HepG2 (cell line): ENCODE data around the gene SYNGR4. TPM values are rescaled to one million over a fixed set of nuclear protein-coding genes. Genes with fewer than 3 reads are reported as not detected.

Experiments
- ATF5 ChIP-seq: sonication (generic); formaldehyde crosslinking; IDR thresholded peaks from 2 replicates; pipeline ENCODE4 v1.4.0; 2020; ENCODE audit warnings: mild to moderate bottlenecking, low read depth, missing genetic modification reagents
- FOXK1 ChIP-seq: sonication (generic); formaldehyde crosslinking; IDR thresholded peaks from 2 replicates; pipeline ENCODE4 v1.4.0; 2020; ENCODE audit warnings: low read depth, missing genetic modification reagents, borderline replicate concordance
- FOXO1 ChIP-seq: sonication (generic); formaldehyde crosslinking; IDR thresholded peaks from 2 replicates; pipeline ENCODE4 v1.4.0; 2020; ENCODE audit warnings: missing genetic modification reagents
- KLF16 ChIP-seq, 2 experiments: sonication (generic) in 1 of 2; formaldehyde crosslinking in 1 of 2; IDR thresholded peaks; 2 replicates each; pipeline versions ENCODE4 v1.6.1 to v1.8.0; 2016 to 2023; ENCODE audit warnings: missing genetic modification reagents in 2 of 2, missing compliant biosample characterization in 1 of 2
- PRPF4 ChIP-seq: fragments of 200-400 bp; formaldehyde crosslinking; IDR thresholded peaks from 2 replicates; pipeline ENCODE4 v1.6.1; 2016; ENCODE audit warnings: low read length, low read depth; ENCODE audit not compliant: poor library complexity, severe bottlenecking
- ZFY ChIP-seq: sonication (generic); formaldehyde crosslinking; IDR thresholded peaks from 2 replicates; pipeline ENCODE4 v1.4.0; 2020; ENCODE audit warnings: missing genetic modification reagents
- polyA plus RNA-seq, 8 experiments: library from polyadenylated mRNA; depleted of rRNA in 3 of 8; stranded (reverse) in 7 of 8; unstranded in 1 of 8; fragments of >200 nt; fragmentation: Illumina TruSeq in 4 of 8; extraction: Trizol in 4 of 8; gene quantifications; 2 replicates each; pipeline versions ENCODE4 v1.2.1 to v1.2.3, GENCODE V29; 2011 to 2016; ENCODE audit warnings: low read depth in 4 of 8, missing spikeins in 1 of 8, mixed read lengths in 1 of 8; ENCODE audit not compliant: insufficient read depth in 1 of 8
- total RNA-seq, 5 experiments: library from RNA; depleted of rRNA; stranded (reverse); fragments of >200 nt; fragmentation: Illumina TruSeq; extraction: Trizol; gene quantifications; 2 replicates each; pipeline ENCODE4 v1.2.3, GENCODE V29; 2016; ENCODE audit warnings: low read depth in 1 of 5
- TF ChIP-seq, protein P1 (sequence below): sonication (generic); formaldehyde crosslinking; IDR thresholded peaks from 2 replicates; pipeline ENCODE4 v1.5.1; 2020; ENCODE audit warnings: mild to moderate bottlenecking, missing genetic modification reagents, moderate library complexity
- TF ChIP-seq, protein P2 (sequence below): sonication (generic); formaldehyde crosslinking; IDR thresholded peaks from 2 replicates; pipeline ENCODE4 v1.9.0; 2021; ENCODE audit warnings: missing genetic modification reagents, borderline replicate concordance
- TF ChIP-seq, protein P3 (sequence below): sonication (generic); formaldehyde crosslinking; conservative IDR thresholded peaks from 2 replicates; pipeline ENCODE4 v1.4.0; 2020; ENCODE audit warnings: mild to moderate bottlenecking, missing genetic modification reagents, moderate library complexity

SYNGR4 gene
- total and polyA plus RNA-seq, 2 of the 13 experiments (the other 11 are each of a cell fraction or from before 2014, with no cell fraction given), result not detected

- TF ChIP-seq, protein P1, sequence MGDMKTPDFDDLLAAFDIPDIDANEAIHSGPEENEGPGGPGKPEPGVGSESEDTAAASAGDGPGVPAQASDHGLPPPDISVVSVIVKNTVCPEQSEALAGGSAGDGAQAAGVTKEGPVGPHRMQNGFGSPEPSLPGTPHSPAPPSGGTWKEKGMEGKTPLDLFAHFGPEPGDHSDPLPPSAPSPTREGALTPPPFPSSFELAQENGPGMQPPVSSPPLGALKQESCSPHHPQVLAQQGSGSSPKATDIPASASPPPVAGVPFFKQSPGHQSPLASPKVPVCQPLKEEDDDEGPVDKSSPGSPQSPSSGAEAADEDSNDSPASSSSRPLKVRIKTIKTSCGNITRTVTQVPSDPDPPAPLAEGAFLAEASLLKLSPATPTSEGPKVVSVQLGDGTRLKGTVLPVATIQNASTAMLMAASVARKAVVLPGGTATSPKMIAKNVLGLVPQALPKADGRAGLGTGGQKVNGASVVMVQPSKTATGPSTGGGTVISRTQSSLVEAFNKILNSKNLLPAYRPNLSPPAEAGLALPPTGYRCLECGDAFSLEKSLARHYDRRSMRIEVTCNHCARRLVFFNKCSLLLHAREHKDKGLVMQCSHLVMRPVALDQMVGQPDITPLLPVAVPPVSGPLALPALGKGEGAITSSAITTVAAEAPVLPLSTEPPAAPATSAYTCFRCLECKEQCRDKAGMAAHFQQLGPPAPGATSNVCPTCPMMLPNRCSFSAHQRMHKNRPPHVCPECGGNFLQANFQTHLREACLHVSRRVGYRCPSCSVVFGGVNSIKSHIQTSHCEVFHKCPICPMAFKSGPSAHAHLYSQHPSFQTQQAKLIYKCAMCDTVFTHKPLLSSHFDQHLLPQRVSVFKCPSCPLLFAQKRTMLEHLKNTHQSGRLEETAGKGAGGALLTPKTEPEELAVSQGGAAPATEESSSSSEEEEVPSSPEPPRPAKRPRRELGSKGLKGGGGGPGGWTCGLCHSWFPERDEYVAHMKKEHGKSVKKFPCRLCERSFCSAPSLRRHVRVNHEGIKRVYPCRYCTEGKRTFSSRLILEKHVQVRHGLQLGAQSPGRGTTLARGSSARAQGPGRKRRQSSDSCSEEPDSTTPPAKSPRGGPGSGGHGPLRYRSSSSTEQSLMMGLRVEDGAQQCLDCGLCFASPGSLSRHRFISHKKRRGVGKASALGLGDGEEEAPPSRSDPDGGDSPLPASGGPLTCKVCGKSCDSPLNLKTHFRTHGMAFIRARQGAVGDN, result peak; percentile 33; the same call in 1 of the 2 replicates
- no peak for TF ChIP-seq KLF16 (CRISPR knock-in tag; IDR thresholded peaks at IDR 0.05)
- TF ChIP-seq ZFY, result 0 out of 2 replicates have a peak, but pooled peaks have one; percentile 36
- TF ChIP-seq, protein P2, sequence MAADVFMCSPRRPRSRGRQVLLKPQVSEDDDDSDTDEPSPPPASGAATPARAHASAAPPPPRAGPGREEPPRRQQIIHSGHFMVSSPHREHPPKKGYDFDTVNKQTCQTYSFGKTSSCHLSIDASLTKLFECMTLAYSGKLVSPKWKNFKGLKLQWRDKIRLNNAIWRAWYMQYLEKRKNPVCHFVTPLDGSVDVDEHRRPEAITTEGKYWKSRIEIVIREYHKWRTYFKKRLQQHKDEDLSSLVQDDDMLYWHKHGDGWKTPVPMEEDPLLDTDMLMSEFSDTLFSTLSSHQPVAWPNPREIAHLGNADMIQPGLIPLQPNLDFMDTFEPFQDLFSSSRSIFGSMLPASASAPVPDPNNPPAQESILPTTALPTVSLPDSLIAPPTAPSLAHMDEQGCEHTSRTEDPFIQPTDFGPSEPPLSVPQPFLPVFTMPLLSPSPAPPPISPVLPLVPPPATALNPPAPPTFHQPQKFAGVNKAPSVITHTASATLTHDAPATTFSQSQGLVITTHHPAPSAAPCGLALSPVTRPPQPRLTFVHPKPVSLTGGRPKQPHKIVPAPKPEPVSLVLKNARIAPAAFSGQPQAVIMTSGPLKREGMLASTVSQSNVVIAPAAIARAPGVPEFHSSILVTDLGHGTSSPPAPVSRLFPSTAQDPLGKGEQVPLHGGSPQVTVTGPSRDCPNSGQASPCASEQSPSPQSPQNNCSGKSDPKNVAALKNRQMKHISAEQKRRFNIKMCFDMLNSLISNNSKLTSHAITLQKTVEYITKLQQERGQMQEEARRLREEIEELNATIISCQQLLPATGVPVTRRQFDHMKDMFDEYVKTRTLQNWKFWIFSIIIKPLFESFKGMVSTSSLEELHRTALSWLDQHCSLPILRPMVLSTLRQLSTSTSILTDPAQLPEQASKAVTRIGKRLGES (CRISPR knock-in tag), result no peak
- TF ChIP-seq FOXK1 (CRISPR knock-in tag), result no peak
- no peak for TF ChIP-seq FOXO1 (CRISPR knock-in tag)
- TF ChIP-seq, protein P3, sequence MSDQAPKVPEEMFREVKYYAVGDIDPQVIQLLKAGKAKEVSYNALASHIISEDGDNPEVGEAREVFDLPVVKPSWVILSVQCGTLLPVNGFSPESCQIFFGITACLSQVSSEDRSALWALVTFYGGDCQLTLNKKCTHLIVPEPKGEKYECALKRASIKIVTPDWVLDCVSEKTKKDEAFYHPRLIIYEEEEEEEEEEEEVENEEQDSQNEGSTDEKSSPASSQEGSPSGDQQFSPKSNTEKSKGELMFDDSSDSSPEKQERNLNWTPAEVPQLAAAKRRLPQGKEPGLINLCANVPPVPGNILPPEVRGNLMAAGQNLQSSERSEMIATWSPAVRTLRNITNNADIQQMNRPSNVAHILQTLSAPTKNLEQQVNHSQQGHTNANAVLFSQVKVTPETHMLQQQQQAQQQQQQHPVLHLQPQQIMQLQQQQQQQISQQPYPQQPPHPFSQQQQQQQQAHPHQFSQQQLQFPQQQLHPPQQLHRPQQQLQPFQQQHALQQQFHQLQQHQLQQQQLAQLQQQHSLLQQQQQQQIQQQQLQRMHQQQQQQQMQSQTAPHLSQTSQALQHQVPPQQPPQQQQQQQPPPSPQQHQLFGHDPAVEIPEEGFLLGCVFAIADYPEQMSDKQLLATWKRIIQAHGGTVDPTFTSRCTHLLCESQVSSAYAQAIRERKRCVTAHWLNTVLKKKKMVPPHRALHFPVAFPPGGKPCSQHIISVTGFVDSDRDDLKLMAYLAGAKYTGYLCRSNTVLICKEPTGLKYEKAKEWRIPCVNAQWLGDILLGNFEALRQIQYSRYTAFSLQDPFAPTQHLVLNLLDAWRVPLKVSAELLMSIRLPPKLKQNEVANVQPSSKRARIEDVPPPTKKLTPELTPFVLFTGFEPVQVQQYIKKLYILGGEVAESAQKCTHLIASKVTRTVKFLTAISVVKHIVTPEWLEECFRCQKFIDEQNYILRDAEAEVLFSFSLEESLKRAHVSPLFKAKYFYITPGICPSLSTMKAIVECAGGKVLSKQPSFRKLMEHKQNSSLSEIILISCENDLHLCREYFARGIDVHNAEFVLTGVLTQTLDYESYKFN (CRISPR knock-in tag), result no peak
- peak; percentile 52 for TF ChIP-seq PRPF4
- no peak for TF ChIP-seq ATF5
- TF ChIP-seq, all 625 proteins: peak for 9
Measured at GRCh38 chr19:48355365-48355954, 8.7 kb upstream of the SYNGR4 start (continued).
